HCT116 (cell line): Measurements from ENCODE around the gene PRODH.
"Not testable (repeated sequence)": the region's sequence is repeated elsewhere in the genome, so short reads cannot be mapped to it uniquely, and the experiment has no call there.

Experiments used
- CTCF ChIP-seq, 3 experiments: fragments of 200-600 bp in 1 of 3; sonication (generic) in 1 of 3; IDR thresholded peaks in 2 of 3; conservative IDR thresholded peaks in 1 of 3; 2 replicates each; pipeline ENCODE4 v1.5.1; 2012 to 2017; ENCODE audit warnings: low read depth in 2 of 3, low read length in 2 of 3, antibody characterized with exemption in 1 of 3, borderline replicate concordance in 1 of 3, control low read depth in 1 of 3, mild to moderate bottlenecking in 1 of 3, mixed read lengths in 1 of 3, mixed run types in 1 of 3, moderate library complexity in 1 of 3; ENCODE audit not compliant: insufficient read depth in 1 of 3
- POLR2A ChIP-seq: IDR thresholded peaks from 2 replicates; pipeline ENCODE4 v1.7.0; 2011; ENCODE audit warnings: borderline replicate concordance; ENCODE audit not compliant: insufficient read depth, insufficient read length; ENCODE audit errors: extremely low read depth
- POLR2AphosphoS5 ChIP-seq: IDR thresholded peaks from 2 replicates; pipeline ENCODE4 v1.6.1; 2011; ENCODE audit warnings: mild to moderate bottlenecking, low read depth, low read length, moderate library complexity
- YY1 ChIP-seq: IDR thresholded peaks from 2 replicates; pipeline ENCODE4 v1.6.1; 2011; ENCODE audit warnings: low read length, low read depth, moderate library complexity, mild to moderate bottlenecking; ENCODE audit not compliant: insufficient replicate concordance; ENCODE audit errors: extremely low read depth

- not testable (repeated sequence) for TF ChIP-seq CTCF (IDR thresholded peaks at IDR 0.05 in 2 of 3, conservative IDR thresholded peaks at IDR 0.05 in 1 of 3; ENCODE audit: borderline replicate concordance in 1 of 3, insufficient read depth in 1 of 3, low read depth in 2 of 3, low read length in 2 of 3); POLR2AphosphoS5; POLR2A; YY1
Measured at GRCh38 chr22:18890510-18891192, 45.4 kb downstream of the PRODH start.
